Fibroblast of lung (primary cell): ENCODE measurements around the gene TAPT1.
"Not testable (repeated sequence)": the region's sequence is repeated elsewhere in the genome, so short reads cannot be mapped to it uniquely, and the experiment has no call there.

Source experiments
- EZH2 ChIP-seq: IDR thresholded peaks from 2 replicates; pipeline ENCODE4 v1.5.1; 2012; ENCODE audit warnings: low read length, control low read depth, mild to moderate bottlenecking; ENCODE audit errors: missing control alignments
- TF ChIP-seq, protein P1 (sequence below), 2 donors: IDR thresholded peaks in 1 of 2; conservative IDR thresholded peaks in 1 of 2; 1 replicate in 1 of 2; 2 replicates in 1 of 2; pipeline ENCODE4 v1.5.1; 2011 to 2012; ENCODE audit warnings: low read length in 2 of 2, control low read depth in 1 of 2, inconsistent platforms in 1 of 2, low read depth in 1 of 2, mild to moderate bottlenecking in 1 of 2

DNA sequence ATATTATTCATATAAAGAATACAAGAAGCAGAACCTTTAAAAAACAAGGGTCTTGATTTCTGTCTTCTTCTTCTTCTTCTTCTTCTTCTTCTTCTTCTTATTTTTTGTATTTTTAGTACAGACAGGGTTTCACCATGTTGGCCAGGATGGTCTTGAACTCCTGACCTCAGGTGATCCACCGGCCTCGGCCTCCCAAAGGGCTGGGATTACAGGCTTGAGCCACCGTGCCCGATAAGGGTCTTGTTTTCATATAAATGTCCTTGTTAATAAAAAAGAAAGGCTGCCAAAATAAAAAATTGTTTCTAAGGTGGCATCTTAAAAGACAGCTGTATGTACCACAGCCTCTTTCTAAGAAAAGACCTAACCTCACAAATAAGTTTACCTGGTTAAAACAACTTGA is 31.5 kb downstream of the TAPT1 start:
- TF ChIP-seq, protein P1, sequence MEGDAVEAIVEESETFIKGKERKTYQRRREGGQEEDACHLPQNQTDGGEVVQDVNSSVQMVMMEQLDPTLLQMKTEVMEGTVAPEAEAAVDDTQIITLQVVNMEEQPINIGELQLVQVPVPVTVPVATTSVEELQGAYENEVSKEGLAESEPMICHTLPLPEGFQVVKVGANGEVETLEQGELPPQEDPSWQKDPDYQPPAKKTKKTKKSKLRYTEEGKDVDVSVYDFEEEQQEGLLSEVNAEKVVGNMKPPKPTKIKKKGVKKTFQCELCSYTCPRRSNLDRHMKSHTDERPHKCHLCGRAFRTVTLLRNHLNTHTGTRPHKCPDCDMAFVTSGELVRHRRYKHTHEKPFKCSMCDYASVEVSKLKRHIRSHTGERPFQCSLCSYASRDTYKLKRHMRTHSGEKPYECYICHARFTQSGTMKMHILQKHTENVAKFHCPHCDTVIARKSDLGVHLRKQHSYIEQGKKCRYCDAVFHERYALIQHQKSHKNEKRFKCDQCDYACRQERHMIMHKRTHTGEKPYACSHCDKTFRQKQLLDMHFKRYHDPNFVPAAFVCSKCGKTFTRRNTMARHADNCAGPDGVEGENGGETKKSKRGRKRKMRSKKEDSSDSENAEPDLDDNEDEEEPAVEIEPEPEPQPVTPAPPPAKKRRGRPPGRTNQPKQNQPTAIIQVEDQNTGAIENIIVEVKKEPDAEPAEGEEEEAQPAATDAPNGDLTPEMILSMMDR (conservative IDR thresholded peaks at IDR 0.05 in 1 of 2, IDR thresholded peaks at IDR 0.05 in 1 of 2; ENCODE audit: low read depth in 1 of 2, low read length in 2 of 2): not testable (repeated sequence)
- not testable (repeated sequence) for TF ChIP-seq EZH2
